RWPE2 (cell line): ENCODE data around the gene TMEM245.

Experiments used
- ATAC-seq: fragments of 200-7000 bp; cut with Tn5 transposase; 3 replicates; pipeline ENCODE4 v1.9.1; 2021; ENCODE audit warnings: low read depth
- DNase-seq: peaks from one replicate; pipeline ENCODE4 v3.0.0-alpha.2; 2020; ENCODE audit warnings: low spot score
- H3K27ac ChIP-seq: fragments of 450-650 bp; 2 replicates; pipeline ENCODE4 v1.5.1; 2017; ENCODE audit warnings: mild to moderate bottlenecking; ENCODE audit not compliant: poor library complexity, severe bottlenecking
- H3K27me3 ChIP-seq: fragments of 250-450 bp; sonication (Bioruptor Pico); 2 replicates; pipeline ENCODE4 v1.5.1; 2021; ENCODE audit warnings: mild to moderate bottlenecking, moderate library complexity; ENCODE audit not compliant: insufficient read depth, poor library complexity, severe bottlenecking
- H3K36me3 ChIP-seq: fragments of 250-450 bp; sonication (Bioruptor Pico); 2 replicates; pipeline ENCODE4 v1.5.1; 2020; ENCODE audit warnings: low read depth, mild to moderate bottlenecking, moderate library complexity
- H3K4me1 ChIP-seq: fragments of 250-450 bp; sonication (Bioruptor Pico); 2 replicates; pipeline ENCODE4 v1.5.1; 2021; ENCODE audit warnings: mild to moderate bottlenecking, moderate library complexity; ENCODE audit not compliant: insufficient read depth, poor library complexity, severe bottlenecking
- H3K4me3 ChIP-seq: fragments of 250-450 bp; sonication (Bioruptor Pico); 2 replicates; pipeline ENCODE4 v1.5.1; 2021; ENCODE audit warnings: mild to moderate bottlenecking, moderate library complexity; ENCODE audit not compliant: severe bottlenecking
- H3K9me3 ChIP-seq: fragments of 250-450 bp; sonication (Bioruptor Pico); 2 replicates; pipeline ENCODE4 v1.5.1; 2021; ENCODE audit warnings: mild to moderate bottlenecking, moderate library complexity; ENCODE audit not compliant: severe bottlenecking
- CTCF ChIP-seq: fragments of 450-650 bp; IDR thresholded peaks from one replicate; pipeline ENCODE4 v1.5.1; 2017; ENCODE audit warnings: mild to moderate bottlenecking, moderate library complexity; ENCODE audit not compliant: poor library complexity, severe bottlenecking

TMEM245 gene

GRCh38 chr9:109166171-109166770 lies 46.5 kb upstream of the TMEM245 start:
- DNase-seq, result no peak
- peaks cover 4% of the 10 kb centered on the region for H3K27me3 ChIP-seq
- no peaks in the 10 kb centered on the region for H3K36me3 ChIP-seq
- no peaks in the 10 kb centered on the region for H3K4me1 ChIP-seq
- no peak for ATAC-seq
- H3K27ac ChIP-seq, result no peak overlapping the region
- no peak overlapping the region for H3K4me3 ChIP-seq
- no peak for TF ChIP-seq CTCF
- H3K9me3 ChIP-seq, result no peaks in the 10 kb centered on the region

- Histone ChIP-seq H3K4me1 (no peaks in the 10 kb centered on the region), H3K27me3 (peaks cover 4% of the 10 kb centered on the region), H3K36me3 (no peaks in the 10 kb centered on the region), H3K27ac (no peak overlapping the region), H3K9me3 (no peaks in the 10 kb centered on the region), H3K4me3 (no peak overlapping the region)
- ATAC-seq, result no peak
- TF ChIP-seq CTCF, result no peak
- no peak for DNase-seq
These were observed 44.3 kb upstream of the TMEM245 start for GRCh38 chr9:109164042-109164441.

- DNase-seq, result no peak
- no peak for ATAC-seq
- H3K4me1 ChIP-seq, result no peaks in the 10 kb centered on the region
- no peak overlapping the region for H3K4me3 ChIP-seq
- no peak for TF ChIP-seq CTCF
- peaks cover 4% of the 10 kb centered on the region for H3K27me3 ChIP-seq
- H3K36me3 ChIP-seq, result no peaks in the 10 kb centered on the region
- no peaks in the 10 kb centered on the region for H3K9me3 ChIP-seq
- H3K27ac ChIP-seq, result no peak overlapping the region
These were observed 43.4 kb upstream of the TMEM245 start for GRCh38 chr9:109163194-109163593.

GRCh38 chr9:109162677-109163076 lies 42.9 kb upstream of the TMEM245 start:
- no peak for TF ChIP-seq CTCF
- no peaks in the 10 kb centered on the region for H3K9me3 ChIP-seq
- ATAC-seq, result no peak

GRCh38 chr9:109161471-109161870 lies 41.7 kb upstream of the TMEM245 start:
- TF ChIP-seq CTCF, result no peak
- DNase-seq (no peak), ATAC-seq (no peak)
- no peaks in the 10 kb centered on the region for H3K4me1 ChIP-seq
- H3K9me3 ChIP-seq, result no peaks in the 10 kb centered on the region
- H3K36me3 ChIP-seq, result no peaks in the 10 kb centered on the region
- no peaks in the 10 kb centered on the region for H3K27me3 ChIP-seq
- no peak overlapping the region for H3K4me3 ChIP-seq
- no peak overlapping the region for H3K27ac ChIP-seq

More at GRCh38 chr9:109162677-109163076, 42.9 kb upstream of the TMEM245 start:
- H3K27me3 ChIP-seq, result peaks cover 4% of the 10 kb centered on the region
- H3K36me3 ChIP-seq, result no peaks in the 10 kb centered on the region
- H3K4me1 ChIP-seq, result no peaks in the 10 kb centered on the region
- H3K27ac ChIP-seq, result no peak overlapping the region
- DNase-seq, result no peak
- no peak overlapping the region for H3K4me3 ChIP-seq
